ENCODE data around the gene LIPC.

- TF ChIP-seq CTCF (IDR thresholded peaks at IDR 0.05; ENCODE audit: low read length) (peak; percentile 15; the same call in 1 of the 2 replicates), EZH2 (optimal IDR thresholded peaks at IDR 0.05; ENCODE audit: low read depth, low read length) (no peak)
Measured at GRCh38 chr15:58438956-58439355, 7.2 kb downstream of the LIPC start.
